KOPT-K1 (cell line): ENCODE measurements around the gene RNF123.

Experiments used
- H3K27ac ChIP-seq: fragments of 200-600 bp; sonication (generic); 2 replicates; pipeline ENCODE4 v1.5.1; 2016; ENCODE audit warnings: antibody characterized with exemption, mild to moderate bottlenecking, low read depth, low read length; ENCODE audit not compliant: poor library complexity, severe bottlenecking
- H3K36me3 ChIP-seq: fragments of 200-600 bp; sonication (generic); 2 replicates; pipeline ENCODE4 v1.5.1; 2017; ENCODE audit warnings: antibody characterized with exemption, mild to moderate bottlenecking, low read length, moderate library complexity; ENCODE audit not compliant: insufficient read depth
- H3K9me3 ChIP-seq: fragments of 200-600 bp; sonication (generic); 2 replicates; pipeline ENCODE4 v1.5.1; 2017; ENCODE audit warnings: antibody characterized with exemption, low read length, mild to moderate bottlenecking; ENCODE audit not compliant: insufficient read depth, poor library complexity, severe bottlenecking

Gene RNF123

DNA sequence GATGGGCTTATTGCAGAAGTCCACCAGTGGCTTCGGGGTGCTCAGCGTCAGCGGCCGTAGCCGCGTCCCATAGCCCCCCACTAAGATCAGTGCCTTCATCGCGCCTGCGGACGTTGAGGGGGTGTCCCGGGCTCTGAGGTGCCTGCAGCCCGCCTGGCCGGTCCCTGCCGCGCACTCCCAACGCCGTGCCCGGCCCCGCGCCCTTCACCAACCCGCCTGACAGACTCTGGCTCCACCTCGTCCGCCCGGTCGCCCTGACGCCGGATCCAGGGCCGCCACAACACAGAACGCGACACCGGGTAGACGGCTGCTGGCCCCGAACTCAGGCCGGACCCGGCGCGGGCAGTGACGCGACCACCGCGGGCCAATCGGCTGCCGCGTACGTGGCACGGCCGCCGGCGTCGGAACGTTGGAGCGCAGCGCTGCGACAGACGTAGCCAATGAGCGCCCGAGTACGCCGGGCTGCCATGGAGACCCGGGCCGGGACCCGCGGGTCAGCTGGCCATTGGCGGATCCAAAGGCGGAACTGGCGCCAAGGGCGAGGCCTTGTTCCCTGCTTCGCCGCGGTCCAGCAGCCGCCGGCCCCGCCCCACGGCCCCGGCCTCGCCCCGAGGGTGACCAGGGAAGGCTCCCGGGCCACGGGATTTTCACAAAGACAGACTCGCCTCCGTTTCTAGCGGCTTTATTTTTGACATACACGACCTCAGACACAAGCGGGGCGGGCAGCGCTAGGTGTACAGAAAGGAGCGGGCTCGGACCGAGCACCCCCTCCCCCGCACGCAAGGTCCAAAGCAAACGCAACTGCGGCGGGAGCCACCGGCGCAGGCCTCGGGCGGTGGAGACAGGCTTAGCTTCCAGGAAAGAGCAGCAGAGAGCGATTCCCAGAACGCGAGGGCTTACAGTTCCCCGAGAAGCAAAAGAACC, 34.5 kb downstream of the RNF123 start, which contains the start of gene GMPPB:
Gene GMPPB, minus strand, starts transcription at position 324 of the 924 bp plus-strand sequence. Its CDS starts 225 bp downstream, at position 99.
- peak within 1 kb of the TSS; percentile 79 for H3K27ac ChIP-seq
- peaks cover 79% of the 10 kb centered on the region for H3K36me3 ChIP-seq
- no peaks in the 10 kb centered on the region for H3K9me3 ChIP-seq

DNA sequence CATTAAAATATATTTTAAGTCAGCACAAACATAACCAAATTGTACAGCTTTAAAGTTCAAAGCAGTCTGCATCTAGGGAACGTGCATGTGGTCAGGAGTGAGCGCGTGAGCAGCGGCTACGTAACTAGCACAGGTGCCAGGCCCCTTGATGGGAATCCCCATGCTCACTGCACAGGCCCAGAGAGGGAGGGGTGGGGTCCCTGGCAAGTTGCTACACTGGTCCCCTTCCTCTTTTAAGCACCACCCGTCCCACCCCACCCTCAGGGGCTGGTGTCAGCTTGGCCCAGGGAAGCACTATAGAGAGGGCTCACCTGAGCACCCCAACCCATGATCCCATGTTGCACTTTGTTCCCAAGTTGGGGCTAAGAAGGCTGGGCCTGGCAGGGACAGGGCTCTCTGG, 35.2 kb downstream of the RNF123 start:
- Histone ChIP-seq H3K36me3 (peaks cover 74% of the 10 kb centered on the region), H3K27ac (peak overlapping the region; percentile 79)

DNA sequence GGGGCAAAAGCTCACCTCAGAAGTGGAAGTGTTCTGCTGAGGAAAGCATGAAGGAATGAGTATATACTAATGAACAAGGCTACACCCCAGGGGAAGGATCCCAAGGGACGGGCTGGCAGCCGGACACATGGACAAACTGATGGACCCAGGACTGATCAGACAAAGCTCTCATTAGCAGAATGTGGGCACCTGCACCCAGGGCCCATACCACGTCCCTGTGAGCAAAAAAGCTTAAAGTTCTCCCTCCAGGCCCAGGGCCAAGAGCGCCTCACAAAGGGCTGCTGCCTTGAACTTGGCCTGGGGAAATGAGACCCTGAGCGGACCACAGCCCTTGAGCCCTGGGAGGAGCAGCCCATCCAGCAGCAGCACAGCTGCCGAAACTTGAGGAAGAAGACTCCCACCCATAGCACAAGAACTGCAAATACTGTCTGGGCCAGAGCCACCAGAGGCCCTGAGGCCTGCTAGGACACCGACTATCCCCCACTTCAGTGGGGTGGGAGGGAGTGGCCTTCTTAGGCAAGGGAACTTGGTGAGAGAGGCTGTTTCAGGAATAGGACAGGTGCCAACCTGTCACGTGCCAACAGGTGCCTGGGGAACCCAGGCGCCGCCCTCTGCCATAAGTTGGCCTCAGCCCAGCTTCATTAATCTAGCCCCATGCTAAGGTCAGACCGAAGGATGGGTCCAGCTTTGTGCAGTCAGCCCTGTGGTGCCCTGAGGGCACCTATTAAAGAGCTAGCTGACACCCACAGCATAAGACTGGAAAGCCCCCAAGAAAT, 36.7 kb downstream of the RNF123 start:
- Histone ChIP-seq H3K27ac (no peak overlapping the region), H3K9me3 (no peaks in the 10 kb centered on the region), H3K36me3 (peaks cover 72% of the 10 kb centered on the region)

More for the DNA sequence above, 35.2 kb downstream of the RNF123 start:
- no peaks in the 10 kb centered on the region for H3K9me3 ChIP-seq

DNA sequence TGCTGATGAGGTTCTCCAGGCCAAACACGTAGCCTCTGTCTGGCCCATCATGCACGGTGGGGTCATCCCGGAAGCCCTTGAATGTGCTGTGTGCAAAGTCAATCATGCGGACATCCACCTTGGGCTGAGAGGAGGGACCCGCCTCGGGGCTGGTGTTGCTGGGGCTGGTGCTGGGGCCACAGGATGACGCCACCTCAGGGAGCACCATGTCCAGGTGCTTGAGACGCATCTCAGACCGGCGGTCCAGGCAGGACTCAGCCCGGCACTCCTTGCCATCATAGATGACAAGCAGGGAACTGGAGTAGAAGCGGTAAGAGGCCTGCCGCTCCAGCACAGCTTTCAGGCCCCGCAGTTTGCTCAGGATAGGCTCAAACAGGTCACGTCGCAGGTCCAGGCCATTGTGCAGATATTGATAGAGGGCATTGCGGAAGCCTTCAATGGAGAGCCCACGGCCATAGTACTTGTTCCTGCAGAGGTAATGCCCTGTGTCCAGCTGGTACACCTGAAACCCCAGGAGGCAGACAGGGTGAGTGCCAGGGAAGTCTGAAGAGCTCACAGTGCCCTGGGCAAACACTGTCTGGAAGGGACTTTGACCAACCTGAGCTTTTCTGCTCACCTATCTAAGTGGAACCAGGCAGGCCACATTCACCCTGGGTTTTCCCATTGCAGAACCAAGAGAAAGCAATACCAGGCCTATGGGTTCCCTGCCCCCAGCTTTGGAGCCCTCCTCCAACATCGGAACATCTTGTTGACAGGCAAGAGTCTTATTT, 38.0 kb downstream of the RNF123 start:
- Histone ChIP-seq H3K9me3 (no peaks in the 10 kb centered on the region), H3K27ac (no peak overlapping the region), H3K36me3 (peaks cover 72% of the 10 kb centered on the region)

DNA sequence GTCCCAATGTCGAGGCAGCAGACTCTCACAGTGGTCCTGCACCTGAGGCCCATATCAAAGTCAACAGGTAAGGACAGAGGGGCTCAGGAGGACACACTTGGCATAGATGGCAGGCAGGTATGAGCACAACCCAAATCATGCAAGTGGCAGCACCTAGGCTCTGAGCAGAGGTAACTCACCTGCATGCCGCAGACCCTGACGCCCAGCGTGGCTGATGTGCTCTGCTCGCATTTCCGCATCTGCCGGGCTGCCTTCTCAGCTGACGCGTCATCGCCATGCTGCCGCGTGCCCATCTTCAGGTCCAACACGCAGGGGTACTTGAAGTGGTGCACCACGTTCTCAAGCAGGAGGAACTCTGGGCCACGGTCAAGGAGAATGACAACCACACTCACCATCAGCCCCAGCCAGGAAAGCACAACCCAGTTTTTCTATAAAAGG, 38.6 kb downstream of the RNF123 start:
- Histone ChIP-seq H3K9me3 (no peaks in the 10 kb centered on the region), H3K27ac (no peak overlapping the region), H3K36me3 (peaks cover 72% of the 10 kb centered on the region)

DNA sequence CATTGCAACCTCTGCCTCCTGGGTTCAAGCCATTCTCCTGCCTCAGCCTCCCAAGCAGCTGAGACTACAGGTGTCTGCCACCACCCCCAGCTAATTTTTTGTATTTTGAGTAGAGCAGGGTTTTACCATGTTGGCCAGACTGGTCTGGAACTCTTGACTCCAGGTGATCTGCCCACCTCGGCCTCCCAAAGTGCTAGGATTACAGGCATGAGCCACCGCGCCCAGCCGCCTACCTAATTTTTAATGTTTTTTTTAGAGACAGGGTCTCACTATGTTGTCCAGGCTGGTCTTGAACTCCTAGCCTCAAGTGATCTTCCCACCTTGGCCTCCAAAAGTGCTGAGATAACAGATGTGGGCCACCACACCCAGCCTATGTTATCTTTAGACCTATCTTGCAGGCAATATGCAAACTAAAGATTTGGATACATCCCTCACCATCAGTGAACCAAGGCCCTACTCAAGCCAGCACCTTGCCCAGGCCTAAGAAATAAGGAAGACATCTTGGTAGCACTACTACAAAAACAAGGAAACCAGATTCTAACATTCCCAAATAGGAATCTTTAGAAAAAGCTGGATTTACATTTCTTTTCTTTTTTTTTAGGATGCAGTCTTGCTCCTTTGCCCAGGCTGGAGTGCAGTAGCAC, 40.7 kb downstream of the RNF123 start:
- H3K36me3 ChIP-seq, result peaks cover 89% of the 10 kb centered on the region
- H3K9me3 ChIP-seq, result no peaks in the 10 kb centered on the region
- H3K27ac ChIP-seq, result no peak overlapping the region

DNA sequence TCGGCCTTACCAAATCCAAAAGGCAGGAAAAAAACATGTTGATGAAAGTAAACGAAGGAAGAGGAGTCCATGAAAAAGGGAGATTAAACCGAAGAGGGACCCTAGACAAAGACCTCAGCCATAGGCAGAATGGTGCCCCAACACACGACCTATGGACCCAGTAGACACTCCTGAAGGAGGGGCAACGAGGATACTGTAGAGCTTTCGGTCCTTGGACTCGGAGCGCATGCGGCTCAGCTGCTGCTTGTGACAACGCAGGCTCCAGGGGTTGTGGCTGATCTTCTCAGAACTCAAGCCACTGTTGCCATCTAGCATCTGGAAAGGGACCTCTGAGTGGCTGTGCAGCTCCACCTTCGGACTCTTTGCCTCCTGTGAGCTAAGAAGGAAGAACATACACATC, 43.2 kb downstream of the RNF123 start:
- H3K36me3 ChIP-seq, result peaks cover 86% of the 10 kb centered on the region
- H3K9me3 ChIP-seq, result no peaks in the 10 kb centered on the region
- no peak overlapping the region for H3K27ac ChIP-seq

DNA sequence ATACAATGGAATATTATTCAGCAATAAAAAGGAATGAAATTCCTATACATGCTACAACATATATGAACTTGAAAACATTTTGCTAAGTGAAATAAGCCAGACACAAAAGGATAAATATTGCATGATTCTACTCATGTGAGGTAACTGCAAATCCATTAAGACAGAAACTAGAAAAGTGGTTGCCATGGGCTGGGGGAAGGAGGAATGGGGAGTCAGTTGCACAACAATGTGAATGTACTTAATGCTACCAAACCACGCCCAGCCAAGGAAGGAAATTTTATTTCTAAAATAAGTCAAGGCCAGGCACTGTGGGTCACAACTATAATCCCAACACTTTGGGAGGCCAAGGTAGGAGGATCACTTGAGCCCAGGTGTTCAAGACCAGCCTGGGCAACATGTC, 44.2 kb downstream of the RNF123 start:
- Histone ChIP-seq H3K27ac (no peak overlapping the region), H3K9me3 (no peaks in the 10 kb centered on the region), H3K36me3 (peaks cover 86% of the 10 kb centered on the region)

DNA sequence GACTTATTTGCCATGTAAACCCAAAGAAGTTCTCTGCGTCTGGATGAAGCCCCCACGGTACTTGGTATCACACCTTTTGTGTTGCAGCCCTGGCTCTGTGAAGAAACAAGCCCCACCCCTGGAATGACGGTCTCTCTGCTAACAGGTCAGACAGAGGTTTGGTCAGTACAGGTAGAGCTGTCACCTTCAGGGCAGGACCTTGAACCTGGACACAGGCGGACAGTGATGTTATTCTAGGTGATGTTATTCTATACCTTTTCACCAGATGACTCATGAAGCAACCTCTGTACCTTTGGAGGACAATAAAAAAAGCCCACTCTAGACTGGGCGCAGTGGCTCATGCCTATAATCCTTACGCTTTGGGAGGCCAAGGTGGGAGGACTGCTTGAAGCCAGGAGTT, 45.4 kb downstream of the RNF123 start:
- peaks cover 87% of the 10 kb centered on the region for H3K36me3 ChIP-seq
- H3K9me3 ChIP-seq, result no peaks in the 10 kb centered on the region
- H3K27ac ChIP-seq, result no peak overlapping the region

DNA sequence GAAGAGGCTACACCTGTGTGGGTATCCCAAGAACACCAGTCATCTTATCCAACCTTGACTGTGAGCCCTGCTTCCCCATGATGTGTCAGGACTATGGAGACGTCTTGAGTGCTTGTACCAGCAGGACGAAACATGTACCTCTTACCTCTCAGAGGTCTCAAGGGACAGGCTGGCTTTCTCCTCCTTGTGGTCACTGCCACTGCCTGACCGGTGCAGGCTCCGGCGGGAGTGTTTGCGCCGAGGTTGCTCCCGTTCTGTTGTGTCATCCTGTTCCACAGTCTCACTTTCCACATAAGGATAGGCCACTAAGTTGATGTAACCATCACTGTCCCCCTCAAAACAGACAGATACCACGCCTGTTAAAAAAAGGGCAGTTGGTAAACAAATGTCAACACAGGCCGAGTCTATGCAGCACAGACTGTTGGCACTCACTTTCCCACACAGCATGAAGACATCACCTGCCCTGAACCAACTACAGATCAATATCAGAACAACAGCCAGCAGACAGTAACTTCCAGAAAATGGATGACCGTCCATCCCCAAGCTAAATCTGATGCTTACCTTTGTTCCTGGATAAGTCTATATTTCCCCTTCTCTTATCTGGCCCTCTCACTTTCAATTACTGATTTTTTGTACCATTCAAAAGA, 48.8 kb downstream of the RNF123 start:
- no peaks in the 10 kb centered on the region for H3K9me3 ChIP-seq
- H3K36me3 ChIP-seq, result peaks cover 65% of the 10 kb centered on the region
- H3K27ac ChIP-seq, result no peak overlapping the region

DNA sequence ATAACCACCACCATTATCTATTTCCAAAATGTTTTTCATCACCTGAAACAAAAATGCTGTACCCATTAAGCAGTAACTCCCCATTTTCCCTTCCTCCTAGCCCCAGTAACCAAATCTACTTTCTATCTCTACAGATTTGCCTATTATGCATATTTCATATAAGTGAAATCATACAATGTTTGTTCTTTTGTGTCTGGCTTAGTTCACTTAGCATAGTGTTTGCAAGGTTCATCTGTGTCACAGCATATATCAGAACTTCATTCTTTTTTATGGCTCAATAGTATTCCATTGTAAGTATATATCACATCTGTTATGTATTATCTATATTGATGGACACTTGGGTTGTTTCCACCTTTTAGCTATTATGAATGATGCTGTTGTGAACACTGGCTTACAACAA, 51.1 kb downstream of the RNF123 start:
- no peaks in the 10 kb centered on the region for H3K9me3 ChIP-seq
- no peak overlapping the region for H3K27ac ChIP-seq
- peaks cover 61% of the 10 kb centered on the region for H3K36me3 ChIP-seq

DNA sequence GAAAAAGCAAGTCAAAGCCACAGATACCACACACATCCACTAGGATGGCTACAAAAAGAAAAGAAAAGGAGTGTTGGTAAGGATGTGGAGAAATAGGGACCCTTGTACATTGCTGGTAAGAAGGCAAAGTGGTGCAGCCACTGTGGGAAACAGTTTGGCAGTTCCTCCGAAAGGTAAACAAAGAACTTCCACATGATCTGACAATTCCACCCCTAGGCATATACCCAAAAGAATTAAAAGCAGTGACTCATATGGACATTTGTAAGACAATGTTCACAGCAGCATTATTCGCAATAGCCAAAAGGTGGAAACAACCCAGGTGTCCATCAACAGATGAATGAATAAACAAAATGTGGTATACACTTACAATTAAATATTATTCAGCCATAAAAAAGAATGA, 56.6 kb downstream of the RNF123 start:
- no peaks in the 10 kb centered on the region for H3K9me3 ChIP-seq
- H3K36me3 ChIP-seq, result peaks cover 63% of the 10 kb centered on the region
- no peak overlapping the region for H3K27ac ChIP-seq

DNA sequence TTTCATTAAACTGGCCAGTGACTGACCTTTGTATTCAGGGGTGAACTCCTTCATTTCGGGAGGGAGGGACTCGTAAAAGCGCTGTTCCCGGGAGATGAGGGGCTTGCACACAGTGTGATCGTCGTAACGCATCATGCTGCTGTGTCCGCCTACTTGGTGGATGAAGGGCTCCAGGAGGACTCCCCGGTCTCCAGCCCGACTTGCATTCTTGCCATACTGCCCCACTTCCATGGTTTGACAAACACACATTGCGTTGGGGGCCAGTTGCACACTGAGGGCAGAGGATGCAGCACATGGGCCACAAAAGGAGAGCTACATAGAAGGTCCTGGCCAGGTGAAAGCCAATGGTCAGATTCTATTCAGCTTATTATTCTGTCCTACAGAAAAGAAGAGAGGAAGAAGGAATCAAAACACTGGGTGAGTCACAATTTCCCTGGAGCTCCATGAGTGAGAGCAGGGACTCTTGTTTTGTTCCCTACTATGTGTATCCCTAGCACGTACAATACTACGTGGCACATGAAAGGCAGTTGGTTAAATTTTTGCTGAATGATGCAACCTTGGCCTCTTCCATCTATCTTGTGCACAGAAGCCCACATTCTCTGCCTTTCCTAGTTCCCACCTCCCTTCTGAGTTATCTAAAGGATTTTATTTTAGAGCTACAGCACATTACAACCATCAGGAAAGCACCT, 58.6 kb downstream of the RNF123 start:
- Histone ChIP-seq H3K27ac (no peak overlapping the region), H3K9me3 (no peaks in the 10 kb centered on the region), H3K36me3 (peaks cover 54% of the 10 kb centered on the region)
